Glomerular visceral epithelial cell (primary cell): ENCODE measurements around the gene TMEM229A.
"Not testable (repeated sequence)": the region's sequence is repeated elsewhere in the genome, so short reads cannot be mapped to it uniquely, and the experiment has no call there.

Experiments used
- DNase-seq: peaks from one replicate; pipeline ENCODE4 v3.0.0-alpha.2; 2016; ENCODE audit errors: extremely low spot score

TMEM229A gene

DNA sequence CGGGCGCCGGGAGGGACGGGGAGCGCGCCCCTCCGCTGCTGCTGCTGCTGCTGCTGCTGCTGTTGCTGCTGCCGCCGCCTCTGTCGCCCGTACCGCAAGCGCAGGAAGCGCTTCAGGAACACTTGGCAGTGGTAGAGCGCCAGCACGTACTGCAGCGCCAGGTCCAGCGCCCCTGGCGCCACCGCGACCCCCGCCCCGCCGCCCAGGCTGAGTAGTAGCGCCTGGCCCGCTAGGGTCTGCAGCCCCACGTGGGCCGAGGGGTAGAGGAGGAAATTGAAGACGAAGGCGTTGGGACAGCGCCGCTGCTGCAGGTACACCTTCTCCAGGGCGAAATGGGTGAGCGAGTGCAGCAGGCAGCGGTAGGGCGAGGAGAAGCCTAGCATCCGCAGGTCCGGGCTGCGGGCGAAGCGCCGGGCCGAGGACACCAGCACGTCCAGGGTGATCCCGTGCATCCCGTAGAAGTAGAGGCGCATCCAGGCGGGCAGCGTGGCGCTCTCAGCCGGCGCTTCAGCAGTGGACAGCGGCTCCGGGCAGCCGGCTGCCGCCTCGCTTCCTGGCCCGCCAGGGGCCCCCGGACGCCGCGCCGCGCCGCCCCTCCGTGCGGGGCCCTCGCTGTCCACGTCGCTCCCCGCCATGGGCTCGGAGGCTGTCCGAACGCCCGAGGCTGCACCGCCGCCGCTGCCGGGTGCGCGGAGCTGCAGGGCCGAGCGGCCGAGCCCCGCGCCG is at the start of gene TMEM229A:
Gene TMEM229A, minus strand, starts transcription at position 699 of the 726 bp plus-strand sequence. Its CDS starts 64 bp downstream, at position 635.
- DNase-seq, result peak; percentile 65

GRCh38 chr7:124082234-124082633 is 49.4 kb upstream of the TMEM229A start:
- not testable (repeated sequence) for DNase-seq

GRCh38 chr7:124077546-124077945 is 44.7 kb upstream of the TMEM229A start:
- DNase-seq, result no peak

DNA sequence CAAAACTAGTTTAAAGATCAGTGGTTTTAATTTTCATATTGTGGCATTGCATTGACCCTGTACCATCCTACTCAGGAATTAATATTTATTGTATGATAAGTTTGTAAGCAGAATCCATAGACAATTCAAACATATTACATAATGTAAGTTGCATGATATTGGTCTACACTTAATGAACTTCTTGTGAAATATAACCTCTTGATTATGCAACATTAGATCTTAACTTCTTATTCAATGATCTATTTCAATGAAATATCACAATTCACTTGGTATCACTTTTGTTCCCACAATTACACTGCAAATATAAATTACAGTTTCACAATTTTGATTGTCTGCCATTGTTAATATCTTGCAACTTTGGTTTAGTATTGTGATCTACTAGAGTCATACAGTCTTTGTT is 44.0 kb upstream of the TMEM229A start:
- no peak for DNase-seq

DNA sequence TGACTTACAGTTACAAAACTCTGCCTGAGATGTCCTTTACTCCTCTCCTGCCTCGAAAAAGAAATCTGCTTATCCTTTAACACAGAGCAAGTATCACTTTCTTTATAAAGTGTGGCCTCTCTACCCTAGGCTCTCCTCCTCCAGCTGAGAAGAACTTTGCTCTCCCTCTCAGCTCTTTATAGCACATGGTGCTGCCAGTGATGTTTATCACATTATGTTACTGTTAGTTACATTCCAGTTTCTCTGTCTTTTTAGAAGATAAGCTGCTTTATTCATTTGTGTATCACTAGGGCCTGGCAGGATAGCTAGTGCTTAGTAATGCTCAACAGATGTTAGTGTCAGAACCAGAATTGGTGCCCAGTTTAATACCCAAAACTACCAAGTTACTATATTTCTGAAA is 41.1 kb upstream of the TMEM229A start:
- no peak for DNase-seq

DNA sequence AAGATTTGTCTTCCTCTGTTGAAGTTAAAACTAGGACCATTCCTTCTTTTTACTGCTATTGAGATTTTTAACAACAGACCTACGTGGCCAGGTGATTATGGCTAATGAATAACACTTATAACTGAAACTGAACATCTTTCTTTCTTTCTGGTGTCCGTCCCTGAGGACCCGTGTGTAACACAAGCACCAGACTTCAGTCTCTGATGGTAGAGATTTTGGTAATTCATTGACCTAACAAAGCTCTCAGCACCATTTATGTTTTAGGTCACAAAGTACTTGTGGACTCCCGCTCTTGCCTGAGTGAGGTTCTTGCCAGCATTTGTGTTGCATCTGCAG is 40.4 kb upstream of the TMEM229A start:
- no peak for DNase-seq

DNA sequence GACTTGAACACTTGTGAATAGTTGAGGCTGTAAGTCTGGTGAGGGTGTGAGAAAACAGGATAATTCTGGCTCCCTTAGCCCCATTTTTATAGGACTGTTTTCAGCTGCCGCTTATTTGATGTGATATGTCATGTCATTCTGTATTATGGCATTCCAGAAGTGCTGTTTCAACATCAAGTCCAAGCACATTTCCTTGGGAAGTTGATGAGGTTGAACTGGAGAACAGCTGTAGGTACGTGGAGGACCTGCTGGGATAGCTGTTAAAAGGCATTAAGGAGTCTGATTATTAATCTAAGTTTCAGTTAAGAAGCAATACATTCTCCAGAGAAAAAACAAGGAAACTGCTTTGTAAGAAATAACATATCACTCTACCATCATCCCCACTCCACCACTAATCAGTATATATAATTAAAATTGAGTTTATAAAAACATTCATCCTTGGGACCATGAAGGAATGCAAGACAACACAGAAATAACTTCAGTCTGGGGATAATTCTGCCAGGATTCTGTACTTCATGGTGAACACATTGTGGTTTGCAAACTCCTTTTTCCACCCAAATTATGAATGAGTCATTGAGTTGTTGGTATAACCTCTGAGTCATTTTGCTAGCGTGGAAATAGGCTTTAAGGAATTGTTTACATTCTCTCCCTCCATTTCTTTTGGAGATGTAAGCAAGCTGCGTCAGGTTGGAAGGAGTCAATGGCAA is 39.9 kb upstream of the TMEM229A start:
- peak; percentile 32 for DNase-seq

DNA sequence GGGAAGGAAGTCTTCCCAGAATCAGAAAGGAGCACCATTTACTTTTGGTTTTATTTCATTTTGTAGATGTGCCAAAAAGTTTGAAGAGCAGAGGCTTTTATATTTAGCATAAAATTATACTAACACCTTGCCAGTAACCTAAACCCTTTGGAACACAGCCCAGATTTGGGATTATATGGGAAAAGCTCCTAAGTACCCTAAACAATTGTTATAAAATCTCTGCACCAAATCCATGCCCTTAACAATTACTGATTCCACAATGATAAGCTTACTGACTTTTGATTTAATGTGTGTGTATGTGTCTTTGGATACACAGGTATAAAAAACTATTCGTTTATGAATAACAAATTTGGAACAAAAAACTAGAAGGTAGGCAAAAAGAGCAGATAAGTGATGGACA is 39.0 kb upstream of the TMEM229A start:
- DNase-seq, result no peak

- no peak for DNase-seq
Measured at GRCh38 chr7:124062171-124062570, 29.3 kb upstream of the TMEM229A start.

DNA sequence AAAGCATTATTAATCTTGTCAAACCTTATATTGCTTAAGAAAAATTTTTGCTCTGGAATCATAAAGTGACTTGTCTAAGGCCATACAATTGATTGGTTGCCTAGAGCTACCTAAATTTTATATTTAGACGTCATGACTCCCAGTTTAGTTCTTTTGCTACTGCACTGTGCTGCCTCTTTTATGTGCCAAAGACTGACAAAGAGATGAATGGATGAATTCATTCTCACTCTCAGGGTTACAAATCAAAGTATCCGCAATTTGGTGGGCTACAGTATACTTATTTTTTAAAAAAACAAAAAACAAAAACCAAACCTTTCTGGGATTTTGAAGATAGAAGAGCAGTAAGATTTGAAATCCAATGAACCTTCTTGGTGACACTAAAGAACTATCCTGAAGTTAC is 27.7 kb upstream of the TMEM229A start:
- DNase-seq, result no peak

DNA sequence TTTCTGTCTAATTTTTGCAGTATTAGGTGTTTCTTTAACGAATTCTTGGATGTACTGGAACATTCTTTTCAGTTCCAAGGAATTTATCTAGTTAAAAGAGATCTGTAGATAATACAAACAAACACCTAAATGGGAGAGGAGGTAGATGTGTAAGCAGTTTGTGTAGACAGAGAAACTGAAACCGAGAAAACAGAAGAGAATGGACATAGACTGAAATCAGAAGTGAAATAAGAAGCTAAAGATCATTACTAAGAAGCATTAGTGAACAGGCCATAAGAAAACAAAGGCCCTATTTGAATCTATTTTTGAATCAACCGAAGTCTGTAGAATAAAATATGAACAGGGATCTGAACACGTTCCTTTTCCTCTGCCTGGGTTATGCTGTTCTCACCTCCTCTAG is 26.5 kb upstream of the TMEM229A start:
- no peak for DNase-seq

DNA sequence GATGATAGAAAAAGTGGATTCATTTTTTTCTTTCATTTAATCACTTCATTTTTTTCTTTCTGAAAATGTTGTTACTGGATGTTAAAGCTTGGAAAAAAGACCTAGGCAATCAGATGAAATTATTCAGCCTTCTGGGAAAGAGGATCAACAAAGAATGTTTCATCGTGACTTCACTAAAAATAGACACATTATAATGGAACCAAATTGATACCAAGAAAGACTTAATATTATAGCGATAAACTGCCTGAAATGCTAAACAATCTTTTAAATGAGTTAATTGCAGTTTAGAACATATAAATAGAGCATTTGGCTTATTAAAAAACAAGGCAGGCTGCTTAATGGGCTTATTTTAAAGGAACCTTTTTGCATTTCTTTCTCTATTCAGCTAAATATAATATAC is 25.6 kb upstream of the TMEM229A start:
- no peak for DNase-seq

DNA sequence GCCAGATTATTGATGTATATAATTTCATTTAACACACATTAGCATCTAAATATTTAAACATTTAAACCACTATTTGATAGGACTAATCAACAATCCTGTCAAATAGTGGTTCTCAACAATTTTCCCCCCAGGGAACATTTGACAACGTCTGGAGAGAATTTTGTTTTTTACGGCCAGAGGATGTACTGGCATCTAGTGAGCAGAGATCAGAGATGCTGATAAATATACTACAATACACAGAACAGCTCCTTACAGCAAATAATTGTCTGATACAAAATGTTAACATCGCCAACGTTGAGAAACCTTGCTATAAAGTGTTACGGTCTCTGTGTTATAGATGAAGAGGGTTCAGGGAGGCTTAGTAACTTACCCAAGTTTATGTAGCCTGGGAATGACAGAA is 25.0 kb upstream of the TMEM229A start:
- DNase-seq, result no peak

DNA sequence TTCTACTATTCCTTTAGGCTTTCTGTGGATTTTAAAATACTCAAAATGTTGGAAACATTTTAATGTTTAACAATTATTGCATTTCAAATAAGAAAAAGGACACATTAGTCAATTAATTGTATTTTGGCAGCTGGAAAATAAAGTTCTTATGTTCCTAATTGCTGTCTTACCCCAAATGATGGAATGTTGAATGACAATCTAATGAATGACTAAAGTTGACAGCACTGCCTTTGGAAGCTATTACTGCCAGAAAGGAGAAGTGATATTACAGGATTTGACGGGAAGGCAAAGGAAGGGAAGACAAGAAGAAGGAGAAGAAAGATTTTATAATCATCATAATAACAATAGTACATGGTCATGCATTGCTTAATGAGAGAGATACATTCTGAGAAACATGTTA is 23.4 kb upstream of the TMEM229A start:
- DNase-seq, result no peak

DNA sequence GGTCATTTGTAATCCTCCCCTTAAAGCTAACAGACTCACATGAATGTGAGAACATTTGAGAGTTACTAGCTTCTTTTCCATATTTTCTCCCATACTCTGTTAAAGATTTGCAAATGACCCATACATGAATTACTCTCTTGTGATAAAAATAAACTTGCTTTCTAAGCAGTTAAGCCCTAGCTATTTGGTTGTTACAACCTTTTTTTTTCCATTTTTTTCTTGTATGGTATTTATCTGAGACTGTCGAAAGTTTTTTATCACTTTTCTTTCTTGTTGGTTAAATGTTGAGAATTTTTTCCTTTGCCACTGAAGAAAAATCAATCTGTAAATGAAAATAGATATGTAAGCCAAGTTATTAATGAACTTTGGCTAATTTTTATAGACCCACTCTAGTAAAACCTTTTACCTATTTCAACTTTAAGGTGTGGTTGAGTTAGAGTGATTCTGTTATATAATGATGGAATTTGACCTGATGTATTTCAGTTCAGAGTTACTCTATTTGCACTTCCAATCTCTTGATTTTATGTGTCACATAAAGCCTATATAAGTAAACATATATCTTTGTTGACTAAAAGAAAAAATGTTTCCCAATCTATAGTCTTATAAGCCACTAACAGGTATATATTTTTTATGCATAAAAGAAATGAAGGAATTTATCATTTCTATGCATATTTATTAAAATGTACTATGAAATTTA is 19.0 kb upstream of the TMEM229A start:
- DNase-seq, result no peak

DNA sequence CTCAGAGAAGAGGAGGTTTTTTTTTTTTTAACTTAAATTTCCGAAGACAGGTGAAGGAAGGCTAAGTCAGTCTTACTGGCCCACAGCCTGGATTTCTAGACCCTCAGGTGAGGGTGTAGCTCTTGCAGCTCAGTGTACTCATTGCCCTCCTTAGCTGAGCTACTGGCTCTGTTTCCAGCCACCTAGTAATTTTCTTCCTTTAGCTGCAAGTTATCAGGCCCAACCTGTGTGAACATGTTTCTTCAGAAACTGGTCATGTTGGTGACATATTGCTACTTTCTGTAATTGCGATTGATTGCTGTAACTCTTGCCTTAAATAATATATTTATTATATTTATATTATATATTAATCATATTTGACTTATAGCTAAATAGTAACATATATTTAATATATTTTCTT is 10.0 kb upstream of the TMEM229A start:
- DNase-seq, result no peak

DNA sequence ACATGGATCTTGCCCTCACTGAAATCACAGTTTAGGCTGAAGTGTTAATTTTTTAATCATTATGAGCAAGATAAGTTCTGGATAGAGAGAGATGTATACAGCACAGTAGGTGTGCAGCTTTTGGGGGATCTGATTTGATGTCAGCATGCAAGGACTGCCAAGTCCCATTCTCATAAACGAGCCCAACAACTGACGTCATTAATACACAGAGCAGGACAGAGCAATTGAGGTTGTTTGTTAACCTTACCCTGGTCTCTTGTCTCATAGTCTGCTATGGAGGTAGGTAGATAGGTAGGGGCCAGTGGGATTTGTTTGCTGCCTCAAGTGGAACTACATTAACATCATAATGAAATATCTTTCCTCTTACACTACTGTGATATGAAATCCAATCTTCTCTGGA is 8.6 kb upstream of the TMEM229A start:
- no peak for DNase-seq

GRCh38 chr7:124037902-124038301 is 5.0 kb upstream of the TMEM229A start:
- not testable (repeated sequence) for DNase-seq

- no peak for DNase-seq
Measured at GRCh38 chr7:124035706-124036105, 2.8 kb upstream of the TMEM229A start.

DNA sequence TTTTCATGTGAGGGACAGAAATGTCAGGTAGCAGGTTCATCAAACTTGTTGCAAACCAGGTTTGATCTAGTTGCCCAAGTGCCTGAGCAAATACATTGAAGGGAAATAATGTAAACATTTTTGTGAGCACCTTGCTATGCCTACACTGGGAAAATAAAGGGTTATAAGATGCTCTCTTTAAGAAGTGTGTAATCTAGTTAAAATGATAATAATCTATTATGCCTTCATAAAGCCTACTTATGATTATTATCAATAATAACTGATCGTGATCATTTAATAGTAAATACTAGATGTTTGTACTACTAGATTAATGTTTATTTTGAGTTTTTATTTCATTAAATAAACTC is 1.9 kb upstream of the TMEM229A start:
- no peak for DNase-seq

- no peak for DNase-seq
Measured at GRCh38 chr7:124033807-124034753, 1.2 kb upstream of the TMEM229A start.
